GM23248 (cell line): ENCODE measurements around the gene HPX. TPM values are rescaled to one million over a fixed set of nuclear protein-coding genes. Genes with fewer than 3 reads are reported as not detected.

Source experiments
- DNase-seq: peaks from one replicate; pipeline ENCODE4 v3.0.0-alpha.2; 2015
- H2AFZ ChIP-seq: fragments of 200-600 bp; sonication (generic); 2 replicates; pipeline ENCODE4 v1.6.1; 2016; ENCODE audit warnings: antibody characterized with exemption
- H3F3A ChIP-seq: fragments of 200-600 bp; sonication (generic); 2 replicates; pipeline ENCODE4 v1.6.1; 2016; ENCODE audit warnings: mild to moderate bottlenecking, antibody characterized with exemption, mixed run types; ENCODE audit not compliant: insufficient read depth
- H3K27ac ChIP-seq: fragments of 200-600 bp; sonication (generic); 2 replicates; pipeline ENCODE4 v1.5.1; 2016; ENCODE audit warnings: mild to moderate bottlenecking
- H3K27me3 ChIP-seq: fragments of 200-600 bp; sonication (generic); replicated peaks from 2 replicates; pipeline ENCODE4 v1.6.1; 2016; ENCODE audit warnings: mild to moderate bottlenecking; ENCODE audit not compliant: insufficient read depth
- H3K36me3 ChIP-seq: fragments of 200-600 bp; sonication (generic); 2 replicates; pipeline ENCODE4 v1.6.1; 2016; ENCODE audit warnings: low read depth, mild to moderate bottlenecking
- H3K4me1 ChIP-seq: fragments of 200-600 bp; sonication (generic); 2 replicates; pipeline ENCODE4 v1.6.1; 2016; ENCODE audit warnings: mild to moderate bottlenecking; ENCODE audit not compliant: insufficient read depth
- H3K4me2 ChIP-seq: fragments of 200-600 bp; sonication (generic); one replicate; pipeline ENCODE4 v1.6.1; 2016; ENCODE audit warnings: mild to moderate bottlenecking; ENCODE audit not compliant: unreplicated experiment
- H3K4me3 ChIP-seq: fragments of 200-600 bp; sonication (generic); 2 replicates; pipeline ENCODE4 v1.5.1; 2016; ENCODE audit warnings: mild to moderate bottlenecking
- H3K79me2 ChIP-seq: fragments of 200-600 bp; sonication (generic); 2 replicates; pipeline ENCODE4 v1.6.1; 2016; ENCODE audit warnings: mild to moderate bottlenecking; ENCODE audit not compliant: insufficient read depth
- H3K9ac ChIP-seq: fragments of 200-600 bp; sonication (generic); 2 replicates; pipeline ENCODE4 v1.6.1; 2016; ENCODE audit warnings: mild to moderate bottlenecking
- H3K9me2 ChIP-seq: fragments of 200-600 bp; sonication (generic); 2 replicates; pipeline ENCODE4 v1.6.1; 2016; ENCODE audit warnings: mixed run types, mild to moderate bottlenecking, moderate library complexity; ENCODE audit not compliant: insufficient read depth
- H3K9me3 ChIP-seq: fragments of 200-600 bp; sonication (generic); one replicate; pipeline ENCODE4 v1.6.1; 2017; ENCODE audit warnings: low read depth
- H4K20me1 ChIP-seq: fragments of 200-600 bp; sonication (generic); 2 replicates; pipeline ENCODE4 v1.6.0; 2016; ENCODE audit not compliant: insufficient read depth
- EZH2 ChIP-seq: fragments of 200-600 bp; sonication (generic); IDR thresholded peaks from 2 replicates; pipeline ENCODE4 v1.6.1; 2018; ENCODE audit warnings: antibody characterized with exemption, mild to moderate bottlenecking; ENCODE audit not compliant: insufficient read depth, poor library complexity, severe bottlenecking
- EZH2phosphoT487 ChIP-seq: fragments of 200-600 bp; sonication (generic); IDR thresholded peaks from 2 replicates; pipeline ENCODE4 v1.6.1; 2018; ENCODE audit warnings: antibody characterized with exemption, moderate library complexity, mild to moderate bottlenecking, low read depth; ENCODE audit not compliant: insufficient read depth
- WGBS, 2 experiments: methylation state at CpG; one replicate each; pipeline ENCODE4 v1.1.6; 2015 to 2017; ENCODE audit warnings: low lambda C conversion rate in 2 of 2, low coverage in 1 of 2; ENCODE audit errors: missing lambda C conversion rate in 2 of 2; 5-methylcytosine and 5-hydroxymethylcytosine counted together
- in situ Hi-C: fragments of 300-500 bp; cut with MboI; formaldehyde crosslinking; loops from 2 replicates; pipeline ENCODE4 v1.15.0; 2020
- polyA plus RNA-seq: library from polyadenylated mRNA; unstranded; fragments of >200 nt; fragmentation: Nextera tagmentation; extraction: Ambion mirVana; gene quantifications from 2 replicates; pipeline ENCODE4 v1.2.1, GENCODE V29; 2016
- total RNA-seq: library from RNA; depleted of rRNA; stranded (reverse); fragments of >200 nt; shearing (Covaris generic); gene quantifications from 2 replicates; pipeline ENCODE4 v1.2.3, GENCODE V29; 2014

The HPX gene
- total and polyA plus RNA-seq, 2 experiments from 2014 or later, result 0.22 to 0.43 TPM

DNA sequence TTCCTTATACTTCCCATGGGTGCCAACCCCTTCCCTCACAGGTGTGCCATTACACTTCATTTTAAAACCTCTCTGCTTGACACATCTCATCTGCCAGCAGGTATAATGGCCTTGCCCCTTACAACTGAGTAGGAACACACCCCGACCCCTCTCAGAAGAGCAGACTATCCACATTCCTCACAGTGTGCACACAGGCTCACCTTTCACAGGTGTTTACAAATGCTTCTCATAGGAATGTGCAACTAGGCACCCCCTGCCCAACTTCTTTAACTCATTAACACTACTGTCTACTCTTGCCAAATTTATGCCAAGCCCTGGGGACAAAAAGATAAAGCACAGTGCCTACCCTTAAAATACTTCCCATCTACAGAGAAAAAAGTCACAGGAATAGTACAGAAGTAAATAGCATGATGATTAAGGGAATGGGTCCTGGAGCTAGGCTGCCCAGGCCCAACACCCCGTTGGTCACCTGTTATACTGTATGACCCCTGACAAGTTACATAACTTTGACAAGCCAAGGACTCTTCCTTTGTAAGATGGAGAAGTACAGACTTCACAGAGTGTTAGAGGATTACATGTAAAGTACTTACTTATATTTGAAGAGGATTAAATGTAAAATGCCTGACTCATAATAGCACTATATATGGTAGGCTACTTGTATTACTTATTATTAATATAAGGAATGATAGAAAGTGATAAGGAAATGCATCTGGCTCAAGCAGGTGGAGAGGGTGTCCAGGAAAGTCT lies 17.7 kb upstream of the HPX start:
- no peak overlapping the region for H3K9ac ChIP-seq
- H3K4me3 ChIP-seq, result no peak overlapping the region
- in situ Hi-C loops, result no loop called here

DNA sequence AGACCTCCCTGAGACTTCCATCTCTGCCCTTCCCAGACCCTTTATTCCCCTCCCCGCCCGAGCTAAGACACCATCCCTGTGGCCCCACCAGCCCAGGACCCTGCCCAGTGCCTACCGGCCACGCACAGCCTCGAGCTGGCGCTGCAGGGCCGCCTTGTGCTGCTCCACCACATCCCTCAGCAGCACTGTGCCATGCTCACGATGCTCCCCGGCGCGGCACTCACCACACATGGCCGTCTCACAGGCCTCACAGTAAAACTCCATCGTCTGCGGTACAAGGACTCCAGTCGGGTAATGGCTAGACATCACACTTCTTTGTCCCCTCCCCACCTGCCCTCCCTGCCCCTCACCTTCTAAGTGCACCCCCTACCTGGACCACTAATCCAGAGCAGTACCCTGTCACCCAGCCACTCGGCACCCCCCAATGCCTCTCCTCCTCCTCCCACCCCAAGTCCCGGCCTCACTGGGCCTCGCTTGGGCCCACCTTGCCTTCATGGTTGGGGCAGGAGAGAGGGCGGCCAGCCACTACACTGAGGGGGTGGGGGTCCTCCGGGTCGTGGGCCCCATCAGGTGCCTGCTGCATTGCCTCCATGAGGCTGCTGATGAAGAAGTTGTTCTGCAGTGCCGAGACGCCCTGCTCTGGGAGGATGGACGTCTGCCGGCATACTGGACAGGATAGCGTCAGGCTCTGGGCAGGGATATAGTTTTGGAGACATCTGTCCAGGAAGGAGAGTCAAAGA lies 17.0 kb upstream of the HPX start:
- H2AFZ ChIP-seq, result no peak overlapping the region
- no peaks in the 10 kb centered on the region for H3K9me2 ChIP-seq
- no peak overlapping the region for H3K4me2 ChIP-seq
- no peaks in the 10 kb centered on the region for H4K20me1 ChIP-seq
- in situ Hi-C loops, result no loop called here
- H3K9ac ChIP-seq, result no peak overlapping the region
- 94 to 96% methylated on average over 22 to 26 of the region's 26 CpGs for WGBS, 2 experiments
- no peaks in the 10 kb centered on the region for H3K27me3 ChIP-seq
- H3F3A ChIP-seq, result no peaks in the 10 kb centered on the region; the same call in 1 of the 2 replicates
- H3K4me1 ChIP-seq, result peaks cover 1% of the 10 kb centered on the region; the same call in 1 of the 2 replicates
- H3K27ac ChIP-seq, result no peak overlapping the region
- no peak for TF ChIP-seq EZH2
- no peak for TF ChIP-seq EZH2phosphoT487
- peaks cover 5% of the 10 kb centered on the region; the same call in 1 of the 2 replicates for H3K36me3 ChIP-seq
- no peak for DNase-seq
- H3K79me2 ChIP-seq, result no peaks in the 10 kb centered on the region
- no peak overlapping the region for H3K4me3 ChIP-seq
- no peaks in the 10 kb centered on the region for H3K9me3 ChIP-seq

More for the DNA sequence above, 17.7 kb upstream of the HPX start:
- Histone ChIP-seq H3K79me2 (no peaks in the 10 kb centered on the region), H2AFZ (no peak overlapping the region), H3K27ac (no peak overlapping the region), H3K4me1 (no peaks in the 10 kb centered on the region), H3K36me3 (peaks cover 5% of the 10 kb centered on the region; the same call in 1 of the 2 replicates), H4K20me1 (no peaks in the 10 kb centered on the region), H3K27me3 (no peaks in the 10 kb centered on the region), H3K9me2 (no peaks in the 10 kb centered on the region), H3K9me3 (no peaks in the 10 kb centered on the region), H3K4me2 (no peak overlapping the region), H3F3A (no peaks in the 10 kb centered on the region)
- no peak for DNase-seq
- TF ChIP-seq EZH2phosphoT487, result no peak
- no peak for TF ChIP-seq EZH2
- 97 to 100% methylated on average over 2 of the region's 2 CpGs for WGBS, 2 experiments

DNA sequence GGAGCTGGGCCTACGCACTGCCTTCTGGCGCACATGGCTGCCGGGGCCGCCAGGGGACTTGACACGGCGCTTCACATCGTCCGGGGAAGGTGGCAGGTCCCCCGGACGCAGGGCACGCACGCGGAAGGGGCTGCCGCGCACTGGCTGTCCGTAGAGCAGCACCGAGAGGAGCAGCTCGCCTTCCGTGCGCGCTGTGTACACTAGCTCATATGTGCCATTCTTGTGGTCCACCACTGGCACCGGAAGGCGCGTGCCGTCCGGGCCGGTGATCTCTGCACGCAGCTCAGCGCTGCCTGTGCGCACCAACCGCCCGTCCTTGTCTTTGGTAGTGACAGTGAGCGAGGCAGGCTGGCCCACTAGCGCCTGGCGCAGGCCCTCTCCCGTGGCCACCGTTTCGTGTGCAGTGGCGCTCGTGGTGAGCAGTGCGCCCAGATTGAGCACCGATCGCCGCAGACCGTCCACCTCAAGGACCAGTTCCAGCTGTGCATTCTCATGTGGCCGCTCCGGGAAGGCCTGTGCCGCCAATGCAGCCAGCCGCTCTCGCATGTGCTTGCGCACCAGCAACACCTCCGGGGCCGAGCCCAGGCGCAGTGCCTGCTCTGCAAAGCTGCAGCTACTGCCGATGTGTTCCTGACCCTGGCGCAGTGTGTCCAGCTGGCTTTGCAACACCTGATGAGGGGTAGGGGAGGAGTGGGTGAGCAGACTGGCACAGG lies 15.7 kb upstream of the HPX start:
- in situ Hi-C loops, result no loop called here
- Histone ChIP-seq H3K4me2 (no peak overlapping the region), H2AFZ (no peak overlapping the region), H3K9me2 (no peaks in the 10 kb centered on the region), H3K36me3 (peaks cover 5% of the 10 kb centered on the region; the same call in 1 of the 2 replicates), H3K4me1 (peaks cover 11% of the 10 kb centered on the region), H3K27me3 (no peaks in the 10 kb centered on the region), H4K20me1 (no peaks in the 10 kb centered on the region), H3K27ac (no peak overlapping the region), H3K79me2 (no peaks in the 10 kb centered on the region), H3K9me3 (no peaks in the 10 kb centered on the region), H3K9ac (no peak overlapping the region), H3F3A (no peaks in the 10 kb centered on the region; the same call in 1 of the 2 replicates), H3K4me3 (no peak overlapping the region)
- 97% methylated on average over 48 to 56 of the region's 56 CpGs for WGBS, 2 experiments
- no peak for TF ChIP-seq EZH2
- no peak for TF ChIP-seq EZH2phosphoT487
- DNase-seq, result no peak

DNA sequence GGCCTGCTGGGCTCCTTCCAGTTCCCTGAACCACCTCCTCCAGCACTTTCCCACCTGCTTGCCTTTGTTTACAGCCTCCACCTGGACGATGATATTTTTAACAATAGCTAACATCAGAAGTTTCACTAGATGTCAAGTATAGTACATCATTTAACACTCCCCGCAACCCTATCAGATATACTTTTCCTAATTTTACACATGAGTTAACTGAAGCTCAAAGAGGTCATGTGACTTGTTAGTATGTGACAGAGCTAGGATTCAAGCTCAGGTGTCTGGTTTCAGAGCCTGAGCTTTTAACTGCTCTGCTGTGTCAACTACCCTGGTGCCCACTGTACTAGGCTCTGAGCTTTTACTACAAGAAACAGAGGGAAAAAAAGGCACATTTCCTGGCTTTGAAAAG lies 14.3 kb upstream of the HPX start:
- H3K4me2 ChIP-seq, result no peak overlapping the region
- 46 to 64% methylated on average over 2 of the region's 2 CpGs for WGBS, 2 experiments
- H2AFZ ChIP-seq, result no peak overlapping the region
- H3K36me3 ChIP-seq, result peaks cover 8% of the 10 kb centered on the region; the same call in 1 of the 2 replicates
- H4K20me1 ChIP-seq, result no peaks in the 10 kb centered on the region
- no peak overlapping the region for H3K4me3 ChIP-seq
- TF ChIP-seq EZH2 (no peak), EZH2phosphoT487 (no peak)
- peaks cover 11% of the 10 kb centered on the region for H3K4me1 ChIP-seq
- H3K27ac ChIP-seq, result no peak overlapping the region
- no peaks in the 10 kb centered on the region for H3K9me2 ChIP-seq
- DNase-seq, result no peak
- in situ Hi-C loops, result no loop called here
- H3K79me2 ChIP-seq, result no peaks in the 10 kb centered on the region
- H3K27me3 ChIP-seq, result no peaks in the 10 kb centered on the region
- H3K9me3 ChIP-seq, result no peaks in the 10 kb centered on the region
- no peak overlapping the region for H3K9ac ChIP-seq
- no peaks in the 10 kb centered on the region; the same call in 1 of the 2 replicates for H3F3A ChIP-seq
